Keratinocyte (primary cell): ENCODE measurements around the gene ERICH6. TPM values are rescaled to one million over a fixed set of nuclear protein-coding genes. Genes with fewer than 3 reads are reported as not detected.

Experiments used
- DNase-seq: peaks from one replicate; pipeline ENCODE4 v3.0.0-alpha.2; 2011; ENCODE audit warnings: low read depth, missing footprints, low spot score
- FAIRE-seq: peaks from 2 replicates; lab custom pipeline; 2011; peaks lifted over from hg19 to GRCh38; lab: Jason Lieb, UNC
- H2AFZ ChIP-seq: 2 replicates; pipeline ENCODE4 v1.6.0; 2012; ENCODE audit warnings: low read length, control low read depth, inconsistent platforms; ENCODE audit not compliant: control insufficient read depth
- H3K27ac ChIP-seq: 2 replicates; pipeline ENCODE4 v1.5.1; 2011; ENCODE audit warnings: low read length; ENCODE audit not compliant: control insufficient read depth, insufficient read depth
- H3K27me3 ChIP-seq: 3 replicates; pipeline ENCODE4 v1.6.0; 2011; ENCODE audit warnings: low read length; ENCODE audit not compliant: control insufficient read depth, insufficient read depth; ENCODE audit errors: extremely low read depth
- H3K36me3 ChIP-seq, 2 experiments: 2 replicates in 1 of 2; 3 replicates in 1 of 2; pipeline ENCODE4 v1.5.1; 2011; ENCODE audit warnings: low read length in 2 of 2, mild to moderate bottlenecking in 1 of 2; ENCODE audit not compliant: control insufficient read depth in 2 of 2, insufficient read depth in 2 of 2; ENCODE audit errors: extremely low read depth in 1 of 2
- H3K4me1 ChIP-seq: 3 replicates; pipeline ENCODE4 v1.5.1; 2011; ENCODE audit warnings: low read length; ENCODE audit not compliant: control insufficient read depth, insufficient read depth; ENCODE audit errors: extremely low read depth
- H3K4me2 ChIP-seq: 3 replicates; pipeline ENCODE4 v1.6.0; 2011; ENCODE audit warnings: low read depth, low read length; ENCODE audit not compliant: control insufficient read depth, insufficient read depth; ENCODE audit errors: extremely low read depth
- H3K4me3 ChIP-seq, 3 experiments: fragments of 200-600 bp in 1 of 3; sonication (generic) in 1 of 3; 2 replicates in 2 of 3; 3 replicates in 1 of 3; pipeline ENCODE4 v1.5.1; 2011 to 2016; ENCODE audit warnings: low read length in 3 of 3, mild to moderate bottlenecking in 3 of 3, control low read depth in 2 of 3, inconsistent platforms in 1 of 3, low read depth in 1 of 3, mixed read lengths in 1 of 3, mixed run types in 1 of 3, moderate library complexity in 1 of 3; ENCODE audit not compliant: control insufficient read depth in 2 of 3, insufficient read depth in 2 of 3; ENCODE audit errors: extremely low read depth in 1 of 3
- H3K79me2 ChIP-seq: 2 replicates; pipeline ENCODE4 v1.6.0; 2012; ENCODE audit warnings: low read length; ENCODE audit not compliant: control insufficient read depth, insufficient read depth
- H3K9ac ChIP-seq: 3 replicates; pipeline ENCODE4 v1.6.0; 2011; ENCODE audit warnings: low read length; ENCODE audit not compliant: control insufficient read depth, insufficient read depth; ENCODE audit errors: extremely low read depth
- H3K9me1 ChIP-seq: 3 replicates; pipeline ENCODE4 v1.6.0; 2011; ENCODE audit warnings: low read length; ENCODE audit not compliant: control insufficient read depth, insufficient read depth; ENCODE audit errors: extremely low read depth
- H3K9me3 ChIP-seq: 2 replicates; pipeline ENCODE4 v1.5.1; 2012; ENCODE audit warnings: low read depth, low read length; ENCODE audit not compliant: control insufficient read depth
- H4K20me1 ChIP-seq: 3 replicates; pipeline ENCODE4 v1.6.0; 2011; ENCODE audit warnings: low read length; ENCODE audit not compliant: control insufficient read depth, insufficient read depth; ENCODE audit errors: extremely low read depth
- EZH2 ChIP-seq: IDR thresholded peaks from one replicate; pipeline ENCODE4 v1.6.1; 2012; ENCODE audit warnings: inconsistent platforms, mild to moderate bottlenecking, low read length, moderate library complexity
- dilution Hi-C: fragments of 300-500 bp; cut with MboI; formaldehyde crosslinking; loops from one replicate; pipeline ENCODE4 v1.7.0; 2020; ENCODE audit warnings: low sequenced_read_pairs; ENCODE audit not compliant: extremely low pct_ligation_motif_present
- polyA plus RNA-seq, 5 experiments: library from polyadenylated mRNA; depleted of rRNA in 3 of 5; stranded (reverse) in 3 of 5; stranded (forward) in 1 of 5; unstranded in 1 of 5; fragments of >200 nt; gene quantifications; 1 replicate in 1 of 5; 2 replicates in 3 of 5; 3 replicates in 1 of 5; pipeline versions ENCODE4 v1.2.1 to v1.2.3, GENCODE V29; 2011 to 2012; ENCODE audit warnings: missing spikeins in 2 of 5, low read depth in 1 of 5, low replicate concordance in 1 of 5
- TF ChIP-seq, protein P1 (sequence below), 3 experiments: IDR thresholded peaks in 1 of 3; conservative IDR thresholded peaks in 1 of 3; optimal IDR thresholded peaks in 1 of 3; 2 replicates in 2 of 3; 3 replicates in 1 of 3; pipeline versions ENCODE3 to v1.5.1; 2011; ENCODE audit warnings: low read length in 3 of 3, mild to moderate bottlenecking in 3 of 3, moderate library complexity in 2 of 3, control low read depth in 1 of 3, inconsistent platforms in 1 of 3; ENCODE audit not compliant: insufficient read depth in 2 of 3; ENCODE audit errors: extremely low read depth in 1 of 3

Gene ERICH6
- polyA plus RNA-seq, 1 donor (not counting 4 experiments of a cell fraction or from before 2014, with no cell fraction given) = 0.03 TPM

DNA sequence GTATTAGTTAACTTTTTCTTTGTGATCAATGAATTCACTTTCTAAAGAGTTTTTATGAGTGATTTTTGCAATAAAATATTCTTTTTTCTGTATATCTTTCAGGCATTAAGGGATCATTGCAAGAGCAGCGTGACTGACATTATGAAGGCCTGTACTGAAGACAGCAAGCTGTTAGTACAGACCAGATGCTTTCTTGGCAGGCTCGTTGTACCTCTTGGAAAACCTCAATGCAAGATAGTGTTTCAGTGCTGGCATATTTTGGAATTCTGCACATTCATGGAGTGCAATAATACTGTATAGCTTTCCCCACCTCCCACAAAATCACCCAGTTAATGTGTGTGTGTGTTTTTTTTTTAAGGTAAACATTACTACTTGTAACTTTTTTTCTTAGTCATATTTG lies 76.2 kb downstream of the ERICH6 start:
- Histone ChIP-seq H3K9ac (no peak overlapping the region), H3K4me2 (no peak overlapping the region), H3K27ac (no peak overlapping the region), H3K27me3 (no peaks in the 10 kb centered on the region), H3K36me3 (peaks cover 6 to 9% of the 10 kb centered on the region in 2 experiments), H3K9me3 (no peaks in the 10 kb centered on the region), H3K4me1 (no peaks in the 10 kb centered on the region), H3K79me2 (no peaks in the 10 kb centered on the region), H3K9me1 (no peaks in the 10 kb centered on the region), H2AFZ (no peak overlapping the region), H3K4me3 (no peak overlapping the region), H4K20me1 (no peaks in the 10 kb centered on the region)
- DNase-seq (no peak), FAIRE-seq (no peak)
- TF ChIP-seq, protein P1, sequence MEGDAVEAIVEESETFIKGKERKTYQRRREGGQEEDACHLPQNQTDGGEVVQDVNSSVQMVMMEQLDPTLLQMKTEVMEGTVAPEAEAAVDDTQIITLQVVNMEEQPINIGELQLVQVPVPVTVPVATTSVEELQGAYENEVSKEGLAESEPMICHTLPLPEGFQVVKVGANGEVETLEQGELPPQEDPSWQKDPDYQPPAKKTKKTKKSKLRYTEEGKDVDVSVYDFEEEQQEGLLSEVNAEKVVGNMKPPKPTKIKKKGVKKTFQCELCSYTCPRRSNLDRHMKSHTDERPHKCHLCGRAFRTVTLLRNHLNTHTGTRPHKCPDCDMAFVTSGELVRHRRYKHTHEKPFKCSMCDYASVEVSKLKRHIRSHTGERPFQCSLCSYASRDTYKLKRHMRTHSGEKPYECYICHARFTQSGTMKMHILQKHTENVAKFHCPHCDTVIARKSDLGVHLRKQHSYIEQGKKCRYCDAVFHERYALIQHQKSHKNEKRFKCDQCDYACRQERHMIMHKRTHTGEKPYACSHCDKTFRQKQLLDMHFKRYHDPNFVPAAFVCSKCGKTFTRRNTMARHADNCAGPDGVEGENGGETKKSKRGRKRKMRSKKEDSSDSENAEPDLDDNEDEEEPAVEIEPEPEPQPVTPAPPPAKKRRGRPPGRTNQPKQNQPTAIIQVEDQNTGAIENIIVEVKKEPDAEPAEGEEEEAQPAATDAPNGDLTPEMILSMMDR (optimal IDR thresholded peaks at IDR 0.05 in 1 of 3, IDR thresholded peaks at IDR 0.05 in 1 of 3, conservative IDR thresholded peaks at IDR 0.05 in 1 of 3; ENCODE audit: extremely low read depth in 1 of 3, insufficient read depth in 2 of 3, low read length in 3 of 3) = no peak
- TF ChIP-seq EZH2 = no peak
- dilution Hi-C loops = no loop called here

DNA sequence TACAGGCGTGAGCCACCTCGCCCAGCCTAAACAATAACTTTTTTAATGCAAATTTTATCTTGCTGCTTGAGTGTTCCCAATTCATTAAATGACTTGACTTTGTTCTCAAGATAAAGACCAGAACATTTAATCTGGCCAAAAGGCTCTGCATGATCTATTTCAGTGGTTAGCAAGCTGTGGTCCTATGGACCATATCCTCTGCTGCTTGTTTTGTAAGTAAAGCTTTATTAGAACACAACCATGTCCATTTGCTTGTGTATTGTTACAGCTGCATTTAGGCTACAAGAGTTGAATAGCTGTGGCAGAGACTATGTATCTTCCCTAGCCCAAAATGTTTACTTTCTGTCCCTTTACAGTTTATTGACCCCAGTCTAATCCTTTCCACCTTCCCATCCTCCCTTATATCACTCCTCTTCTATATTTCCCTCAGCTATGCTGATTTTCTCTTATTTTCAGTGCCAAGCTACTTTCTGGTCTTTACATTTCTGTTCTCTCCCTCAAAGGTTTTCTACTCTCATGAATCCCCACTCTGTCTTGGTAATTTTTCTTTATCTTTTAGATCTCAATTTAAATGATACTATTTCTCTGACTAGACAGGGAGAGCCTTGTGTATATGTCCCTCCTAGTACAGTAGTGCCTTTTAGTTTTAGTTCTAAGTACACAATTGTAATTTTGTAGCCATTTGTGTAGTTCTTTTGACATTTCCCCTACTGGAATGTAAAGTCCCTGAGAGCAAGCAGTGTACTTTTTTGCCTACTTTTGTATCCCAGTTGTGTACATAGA lies 77.4 kb downstream of the ERICH6 start:
- FAIRE-seq = no peak
- no peaks in the 10 kb centered on the region for H3K9me3 ChIP-seq

More for the DNA sequence above, 77.4 kb downstream of the ERICH6 start:
- Histone ChIP-seq H2AFZ (no peak overlapping the region), H3K4me2 (no peak overlapping the region), H3K79me2 (peaks cover 11% of the 10 kb centered on the region), H3K27me3 (no peaks in the 10 kb centered on the region), H3K9me1 (no peaks in the 10 kb centered on the region), H3K4me1 (no peaks in the 10 kb centered on the region), H3K36me3 (peaks cover 6 to 9% of the 10 kb centered on the region in 2 experiments), H3K9ac (no peak overlapping the region), H3K27ac (no peak overlapping the region), H4K20me1 (no peaks in the 10 kb centered on the region), H3K4me3 (no peak overlapping the region)
- dilution Hi-C loops = no loop called here
- DNase-seq = no peak
- no peak for TF ChIP-seq EZH2
- TF ChIP-seq, protein P1 (optimal IDR thresholded peaks at IDR 0.05 in 1 of 3, IDR thresholded peaks at IDR 0.05 in 1 of 3, conservative IDR thresholded peaks at IDR 0.05 in 1 of 3; ENCODE audit: extremely low read depth in 1 of 3, insufficient read depth in 2 of 3, low read length in 3 of 3) = no peak
